Cortex of kidney (tissue), 1 donor: ENCODE data around the gene LRRC4B.
"Not testable (repeated sequence)": the region's sequence is repeated elsewhere in the genome, so short reads cannot be mapped to it uniquely, and the experiment has no call there.

ENCODE experiments used
- DNase-seq: peaks from one replicate; lab custom pipeline; 2025; lab: John Stamatoyannopoulos, UW

Gene LRRC4B

GRCh38 chr19:50552540-50552939 lies 15.7 kb downstream of the LRRC4B start:
- no peak for DNase-seq

GRCh38 chr19:50551715-50552187 lies 16.5 kb downstream of the LRRC4B start:
- no peak for DNase-seq

GRCh38 chr19:50551034-50551714 lies 17.1 kb downstream of the LRRC4B start:
- no peak for DNase-seq

GRCh38 chr19:50550594-50550966 lies 17.7 kb downstream of the LRRC4B start:
- no peak for DNase-seq

GRCh38 chr19:50549927-50550593 lies 18.2 kb downstream of the LRRC4B start:
- no peak for DNase-seq

GRCh38 chr19:50549059-50549926 lies 18.9 kb downstream of the LRRC4B start:
- DNase-seq: no peak

GRCh38 chr19:50548191-50549058 lies 19.8 kb downstream of the LRRC4B start:
- DNase-seq: no peak

- no peak for DNase-seq
Measured at GRCh38 chr19:50547385-50548190, 20.6 kb downstream of the LRRC4B start.

GRCh38 chr19:50546527-50547221 lies 21.6 kb downstream of the LRRC4B start:
- DNase-seq: no peak

GRCh38 chr19:50542943-50543342 lies 25.3 kb downstream of the LRRC4B start:
- DNase-seq: no peak

- DNase-seq: no peak
Measured at GRCh38 chr19:50537769-50538230, 30.4 kb downstream of the LRRC4B start.

GRCh38 chr19:50537306-50537685 lies 30.9 kb downstream of the LRRC4B start:
- no peak for DNase-seq

- no peak for DNase-seq
Measured at GRCh38 chr19:50536662-50537305, 31.5 kb downstream of the LRRC4B start.

- DNase-seq: no peak
Measured at GRCh38 chr19:50535672-50536187, 32.5 kb downstream of the LRRC4B start.

- no peak for DNase-seq
Measured at GRCh38 chr19:50534478-50534877, 33.8 kb downstream of the LRRC4B start.

- no peak for DNase-seq
Measured at GRCh38 chr19:50532952-50533351, 35.3 kb downstream of the LRRC4B start.

GRCh38 chr19:50531171-50531612 lies 37.0 kb downstream of the LRRC4B start:
- no peak for DNase-seq

GRCh38 chr19:50528052-50528451 lies 40.2 kb downstream of the LRRC4B start:
- not testable (repeated sequence) for DNase-seq

GRCh38 chr19:50522881-50523280 lies 45.4 kb downstream of the LRRC4B start:
- no peak for DNase-seq
